HK-2 (cell line): ENCODE results near the gene SMIM44.
"Not testable (repeated sequence)": the region's sequence is repeated elsewhere in the genome, so short reads cannot be mapped to it uniquely, and the experiment has no call there.

Experiments
- DNase-seq: peaks from one replicate; pipeline ENCODE4 v3.0.0-alpha.2; 2018; ENCODE audit not compliant: unreplicated experiment

SMIM44 gene

DNA sequence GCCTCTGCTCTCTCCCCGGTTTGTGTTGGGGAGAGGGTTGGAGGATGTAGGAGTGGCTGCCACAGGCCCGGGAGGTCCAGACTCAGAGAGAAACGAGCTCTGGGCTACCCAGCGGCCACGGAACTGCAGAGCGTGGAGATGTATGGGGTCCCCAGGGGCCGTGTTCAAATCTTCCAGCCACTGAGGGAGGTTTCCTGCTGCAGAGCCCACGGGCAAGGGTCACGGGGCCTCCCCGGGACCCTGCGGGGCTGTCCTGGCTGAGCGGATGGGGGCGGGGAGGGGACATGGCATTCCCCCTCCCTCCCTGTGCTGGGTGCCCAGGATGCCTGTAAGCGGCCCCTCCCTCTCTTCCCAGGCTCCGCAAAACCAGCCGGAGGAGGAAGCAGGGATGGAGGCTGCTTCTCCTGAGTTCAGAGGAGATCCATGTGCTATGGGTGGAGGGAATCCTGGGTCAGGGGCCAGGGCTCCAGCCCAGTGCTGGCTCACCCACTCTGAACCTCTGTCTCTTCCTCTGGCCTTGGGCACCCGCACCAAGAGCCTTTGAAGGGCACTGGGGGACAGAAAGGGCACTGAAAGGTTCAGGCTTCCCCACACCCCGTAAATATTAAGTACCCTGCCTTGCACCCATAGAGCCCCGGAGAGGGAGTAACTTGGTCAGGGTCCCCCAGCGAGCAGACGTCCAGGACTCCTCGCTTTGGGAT lies 25.6 kb downstream of the SMIM44 start:
- DNase-seq: no peak

GRCh38 chr19:3456925-3457527 lies 26.2 kb downstream of the SMIM44 start:
- DNase-seq: no peak

GRCh38 chr19:3455960-3456601 lies 27.2 kb downstream of the SMIM44 start:
- no peak for DNase-seq

GRCh38 chr19:3455393-3455955 lies 27.8 kb downstream of the SMIM44 start:
- no peak for DNase-seq

DNA sequence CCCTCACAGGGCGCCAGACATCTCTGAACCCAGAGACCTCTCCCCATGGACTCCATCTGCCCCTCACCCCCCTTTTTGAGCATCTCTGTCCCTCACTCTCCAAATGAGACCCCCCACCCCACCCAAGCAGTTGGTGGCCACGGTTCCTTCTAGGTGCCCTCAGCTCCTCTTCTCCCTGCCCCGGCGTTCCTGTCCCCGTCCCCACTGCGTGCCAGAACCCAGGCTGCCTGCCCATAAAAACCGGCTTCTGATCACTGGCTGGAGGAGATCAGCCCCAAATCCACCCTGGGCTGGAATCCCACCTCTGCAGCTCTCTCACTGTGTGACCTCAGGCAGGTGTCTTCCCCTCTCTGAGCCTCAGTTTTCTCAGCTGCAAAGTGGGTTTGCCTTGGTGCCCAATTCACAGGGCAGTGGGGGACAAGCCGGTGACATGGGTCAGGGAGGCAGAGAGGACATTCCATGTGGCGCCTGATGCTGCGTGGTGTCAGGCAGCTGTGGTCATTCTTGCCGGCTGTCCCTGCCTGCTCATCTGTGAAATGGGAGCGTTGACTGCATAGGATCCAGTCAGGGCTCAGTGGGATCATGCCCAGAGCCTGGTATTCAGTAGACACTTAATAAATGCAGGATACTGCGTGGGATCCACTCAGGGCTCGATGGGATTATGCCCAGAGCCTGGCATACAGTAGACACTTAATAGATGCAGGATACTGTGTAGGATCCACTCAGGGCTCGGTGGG lies 28.4 kb downstream of the SMIM44 start:
- DNase-seq: no peak

DNA sequence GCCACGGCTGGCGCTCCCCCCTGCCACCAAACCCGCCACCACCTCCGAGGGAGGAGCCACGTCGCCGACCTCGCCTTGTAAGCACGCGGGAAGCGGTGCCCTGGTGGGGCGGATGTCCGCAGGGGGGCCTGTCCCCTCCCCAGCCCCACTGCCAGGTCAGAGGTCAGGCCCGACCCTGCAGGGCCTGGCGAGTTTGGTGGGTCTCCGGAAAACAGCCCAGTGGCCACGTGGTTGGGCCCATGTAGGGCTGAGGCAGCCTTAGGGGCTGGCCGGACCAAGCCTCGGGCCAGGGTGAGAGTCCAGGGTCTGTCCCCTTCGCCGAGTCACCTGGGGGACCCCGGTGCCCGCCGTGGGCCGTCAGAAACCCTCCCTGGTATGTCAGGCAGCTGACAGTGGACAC lies 29.4 kb downstream of the SMIM44 start:
- DNase-seq: no peak

DNA sequence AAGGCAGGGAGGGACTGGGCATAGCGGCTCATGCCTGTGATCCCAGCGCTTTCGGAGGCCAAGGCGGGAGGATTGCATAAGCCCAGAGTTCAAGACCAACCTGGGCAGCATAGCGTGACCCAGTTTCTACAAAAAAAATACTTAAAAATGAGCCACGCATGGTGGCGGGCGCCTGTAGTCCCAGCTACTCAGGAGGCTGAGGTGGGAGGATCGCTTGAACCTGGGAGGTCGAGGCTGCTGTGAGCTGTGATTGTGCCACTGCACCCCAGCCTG lies 30.4 kb downstream of the SMIM44 start:
- DNase-seq: not testable (repeated sequence)

- no peak for DNase-seq
These were observed 30.9 kb downstream of the SMIM44 start for GRCh38 chr19:3452171-3452941.

DNA sequence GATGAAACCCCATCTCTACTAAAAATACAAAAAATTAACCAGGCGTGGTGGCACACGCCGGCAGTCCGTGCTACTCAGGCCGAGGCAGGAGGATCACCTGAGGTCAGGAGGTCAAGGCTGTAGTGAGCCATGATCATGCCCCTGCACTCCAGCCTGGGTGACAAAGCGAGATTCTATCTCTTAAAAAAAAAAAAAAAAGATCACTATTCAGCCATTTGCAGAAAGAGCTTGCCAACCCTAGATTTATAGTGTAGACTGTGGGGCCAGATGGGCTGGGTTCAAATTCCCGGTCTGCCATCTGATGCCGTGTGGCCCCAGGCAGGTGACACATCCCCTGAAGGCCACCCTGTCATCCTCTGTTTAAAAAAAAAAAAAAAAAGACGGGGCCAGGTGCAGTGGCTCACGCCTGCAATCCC lies 31.8 kb downstream of the SMIM44 start:
- peak; percentile 65 for DNase-seq

- peak; percentile 93 for DNase-seq
These were observed 32.3 kb downstream of the SMIM44 start for GRCh38 chr19:3450796-3451411.

DNA sequence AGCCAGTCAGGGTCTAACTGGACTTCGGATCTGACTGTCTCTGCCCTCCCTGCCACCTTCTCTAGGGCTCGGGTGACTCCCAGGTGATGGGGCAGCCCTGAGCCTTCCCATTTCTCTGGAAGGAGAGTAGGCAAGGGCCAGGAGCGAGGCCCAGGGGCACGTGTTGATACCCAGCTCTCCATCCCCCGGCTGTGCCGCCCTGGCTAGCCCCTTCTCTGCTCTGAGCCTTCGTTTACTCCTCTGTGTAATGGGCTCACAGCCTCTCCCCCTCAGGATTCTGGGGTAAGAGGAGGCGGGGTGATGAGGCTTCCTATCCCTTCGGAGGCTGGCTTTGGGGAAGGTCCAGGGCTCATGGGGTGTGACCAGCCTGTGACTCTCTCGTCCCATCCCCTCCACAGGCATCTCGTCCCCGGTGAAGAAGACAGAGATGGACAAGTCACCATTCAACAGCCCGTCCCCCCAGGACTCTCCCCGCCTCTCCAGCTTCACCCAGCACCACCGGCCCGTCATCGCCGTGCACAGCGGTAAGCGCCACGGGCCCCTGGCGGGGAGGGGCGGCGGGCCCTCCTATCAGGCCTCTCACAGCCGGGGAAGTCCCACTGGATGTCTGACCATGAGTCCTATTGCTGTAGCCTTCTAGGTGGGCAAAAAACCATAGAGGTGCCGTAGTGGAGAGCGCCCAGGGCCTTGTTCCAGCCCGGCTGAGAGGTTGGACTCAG lies 34.5 kb downstream of the SMIM44 start:
- DNase-seq: no peak

DNA sequence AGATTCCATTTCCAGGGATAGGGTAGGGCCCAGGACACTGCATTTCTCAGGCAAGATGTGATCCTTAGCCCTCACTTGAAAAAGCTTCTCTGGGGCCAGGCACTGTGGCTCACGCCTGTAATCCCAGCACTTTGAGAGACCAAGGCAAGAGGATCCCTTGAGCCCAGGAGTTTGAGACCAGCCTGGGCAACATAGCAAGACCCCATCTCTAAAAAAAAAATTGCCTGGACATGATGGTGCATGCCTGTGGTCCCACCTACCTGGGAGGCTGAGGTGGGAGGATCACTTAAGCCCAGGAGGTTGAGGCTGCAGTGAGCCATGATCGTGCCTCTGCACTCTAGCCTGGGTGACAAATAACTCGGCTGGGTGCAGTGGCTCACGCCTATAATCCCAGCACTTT lies 36.6 kb downstream of the SMIM44 start:
- DNase-seq: not testable (repeated sequence)

GRCh38 chr19:3444695-3445234 lies 38.5 kb downstream of the SMIM44 start:
- DNase-seq: no peak

GRCh38 chr19:3443840-3444694 lies 39.2 kb downstream of the SMIM44 start:
- no peak for DNase-seq

DNA sequence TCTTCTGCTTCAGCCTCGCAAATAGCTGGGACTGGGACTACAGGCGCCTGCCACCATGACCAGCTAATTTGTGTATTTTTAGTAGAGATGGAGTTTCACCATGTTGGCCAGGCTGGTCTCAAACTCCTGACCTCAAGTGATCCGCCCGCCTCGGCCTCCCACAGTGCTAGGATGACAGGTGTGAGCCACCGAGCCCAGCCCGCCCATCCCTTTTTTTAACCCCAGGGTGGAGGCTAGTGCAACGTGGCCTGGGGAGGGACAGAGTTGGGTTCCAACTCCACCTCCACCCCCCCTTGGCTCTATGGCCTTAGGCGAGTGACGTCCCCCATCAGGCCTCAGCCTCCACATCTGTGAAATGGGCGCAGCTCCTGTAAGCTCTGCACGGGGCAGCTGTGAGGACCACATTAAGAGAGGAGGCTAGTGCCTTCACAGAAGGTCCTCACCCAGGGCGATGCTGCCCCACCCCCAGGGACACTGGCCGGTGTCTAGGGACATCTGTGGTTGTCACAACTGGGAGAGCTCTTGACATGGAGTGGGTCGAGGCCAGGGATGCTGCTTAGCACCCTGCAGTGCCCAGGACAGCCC lies 40.7 kb downstream of the SMIM44 start:
- DNase-seq: no peak

DNA sequence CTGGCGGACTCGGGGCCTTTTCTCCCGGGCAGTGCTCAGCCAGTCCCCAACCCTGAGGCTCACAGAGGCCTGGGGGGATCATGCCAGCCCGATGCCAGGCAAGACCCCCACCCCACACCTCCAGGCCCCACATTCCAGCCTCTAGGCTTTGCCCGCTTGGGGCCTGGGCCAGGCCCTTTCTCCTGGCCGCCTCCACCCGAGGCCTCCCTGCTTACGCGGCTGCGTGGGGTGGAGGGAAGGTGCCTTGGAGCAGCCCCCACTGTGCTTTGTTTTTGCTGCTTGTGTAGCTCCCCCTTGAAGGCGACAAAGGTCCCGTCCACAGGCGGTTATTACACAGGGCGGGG lies 41.3 kb downstream of the SMIM44 start:
- no peak for DNase-seq

GRCh38 chr19:3441089-3441985 lies 41.9 kb downstream of the SMIM44 start:
- no peak for DNase-seq

DNA sequence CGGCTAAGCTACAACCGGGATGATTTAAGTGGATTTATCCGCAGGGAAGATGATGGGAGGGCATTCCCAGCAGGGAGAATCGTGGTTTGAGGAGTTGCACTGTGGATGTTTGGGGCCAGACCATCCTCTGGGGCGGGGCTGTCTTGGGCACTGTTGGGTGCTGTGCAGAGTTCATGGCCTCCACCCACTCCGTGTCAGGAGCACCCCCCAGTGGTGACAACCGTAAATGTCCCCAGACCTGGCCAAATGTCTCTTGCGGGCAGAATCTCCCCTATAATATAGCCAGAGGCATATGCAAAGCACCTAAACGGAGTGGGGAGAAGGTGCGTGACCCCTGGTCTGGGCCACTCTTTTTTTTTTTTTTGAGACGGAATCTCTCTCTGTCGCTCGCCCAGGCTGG lies 43.2 kb downstream of the SMIM44 start:
- DNase-seq: no peak
